ENCODE measurements around the gene PRR22.

Gene PRR22

DNA sequence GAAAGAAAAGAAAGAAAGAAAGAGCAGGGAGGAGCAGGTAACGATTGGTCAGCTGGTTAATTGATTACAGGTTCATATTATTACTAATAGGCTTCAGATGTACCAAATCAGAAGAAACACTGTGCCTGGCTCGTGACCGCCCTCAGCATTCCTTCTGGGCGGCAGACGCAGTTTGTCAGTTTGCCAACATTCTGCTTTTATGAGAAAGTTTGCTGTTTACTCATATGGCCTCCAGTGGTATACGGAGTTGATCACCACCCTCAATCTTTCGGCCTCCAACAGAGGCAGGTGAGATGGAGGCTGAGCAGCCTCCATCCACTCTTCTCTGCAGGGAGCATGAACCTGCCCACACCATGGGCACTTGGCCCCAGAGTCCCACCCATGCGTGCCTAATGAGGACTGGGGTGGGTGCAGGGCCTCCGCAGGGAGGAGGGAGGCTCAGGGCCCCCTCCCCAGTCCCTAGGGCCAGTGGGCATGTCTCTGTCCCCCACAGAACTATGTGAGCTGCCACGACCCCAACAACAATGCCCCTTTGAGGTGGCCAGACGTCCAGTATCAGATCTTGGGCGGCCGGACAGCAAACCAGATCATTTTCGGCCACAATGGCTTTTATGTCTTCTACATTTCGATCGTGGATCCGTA lies 8.8 kb downstream of the PRR22 start:
- TF ChIP-seq, protein P1, sequence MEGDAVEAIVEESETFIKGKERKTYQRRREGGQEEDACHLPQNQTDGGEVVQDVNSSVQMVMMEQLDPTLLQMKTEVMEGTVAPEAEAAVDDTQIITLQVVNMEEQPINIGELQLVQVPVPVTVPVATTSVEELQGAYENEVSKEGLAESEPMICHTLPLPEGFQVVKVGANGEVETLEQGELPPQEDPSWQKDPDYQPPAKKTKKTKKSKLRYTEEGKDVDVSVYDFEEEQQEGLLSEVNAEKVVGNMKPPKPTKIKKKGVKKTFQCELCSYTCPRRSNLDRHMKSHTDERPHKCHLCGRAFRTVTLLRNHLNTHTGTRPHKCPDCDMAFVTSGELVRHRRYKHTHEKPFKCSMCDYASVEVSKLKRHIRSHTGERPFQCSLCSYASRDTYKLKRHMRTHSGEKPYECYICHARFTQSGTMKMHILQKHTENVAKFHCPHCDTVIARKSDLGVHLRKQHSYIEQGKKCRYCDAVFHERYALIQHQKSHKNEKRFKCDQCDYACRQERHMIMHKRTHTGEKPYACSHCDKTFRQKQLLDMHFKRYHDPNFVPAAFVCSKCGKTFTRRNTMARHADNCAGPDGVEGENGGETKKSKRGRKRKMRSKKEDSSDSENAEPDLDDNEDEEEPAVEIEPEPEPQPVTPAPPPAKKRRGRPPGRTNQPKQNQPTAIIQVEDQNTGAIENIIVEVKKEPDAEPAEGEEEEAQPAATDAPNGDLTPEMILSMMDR (IDR thresholded peaks at IDR 0.05) = no peak

DNA sequence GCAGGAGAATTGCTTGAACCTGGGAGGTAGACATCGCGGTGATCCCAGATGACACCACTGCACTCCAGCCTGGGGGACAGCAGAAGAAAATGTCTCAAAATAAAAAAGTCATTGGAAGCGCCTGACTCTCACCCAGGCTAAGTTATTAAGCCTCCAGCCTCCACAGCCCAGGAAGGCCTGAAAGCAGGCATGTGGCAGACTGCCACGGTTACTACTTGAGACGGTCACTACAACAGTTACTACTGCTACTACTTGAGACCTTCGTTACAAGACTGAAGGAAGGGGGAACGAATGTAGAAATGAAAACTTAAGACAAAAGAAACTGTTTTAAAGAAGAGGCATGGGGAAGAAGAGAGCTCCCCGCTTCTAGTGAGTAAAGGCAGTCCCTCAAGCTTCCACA lies 9.6 kb downstream of the PRR22 start:
- TF ChIP-seq, protein P1 (IDR thresholded peaks at IDR 0.05) = no peak

DNA sequence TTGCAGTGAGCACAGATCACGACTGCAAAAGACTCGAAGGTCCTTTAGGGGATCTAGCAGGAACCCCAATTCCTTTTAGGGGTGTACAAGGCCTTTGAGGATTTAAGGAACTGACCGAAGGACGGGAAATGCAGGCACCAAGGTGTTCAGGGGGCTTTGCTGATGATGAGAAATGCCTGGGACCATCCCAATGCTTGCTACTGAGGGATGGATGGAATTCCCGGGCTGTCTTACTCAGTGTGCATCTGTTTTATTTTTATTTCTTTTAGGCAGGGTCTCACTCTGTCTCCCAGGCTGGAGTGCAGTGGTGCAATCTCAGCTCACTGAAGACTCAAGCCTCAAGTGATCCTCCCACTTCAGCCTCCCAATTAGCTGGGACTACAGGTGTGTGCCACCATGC lies 11.3 kb downstream of the PRR22 start:
- TF ChIP-seq, protein P1 (IDR thresholded peaks at IDR 0.05) = no peak

DNA sequence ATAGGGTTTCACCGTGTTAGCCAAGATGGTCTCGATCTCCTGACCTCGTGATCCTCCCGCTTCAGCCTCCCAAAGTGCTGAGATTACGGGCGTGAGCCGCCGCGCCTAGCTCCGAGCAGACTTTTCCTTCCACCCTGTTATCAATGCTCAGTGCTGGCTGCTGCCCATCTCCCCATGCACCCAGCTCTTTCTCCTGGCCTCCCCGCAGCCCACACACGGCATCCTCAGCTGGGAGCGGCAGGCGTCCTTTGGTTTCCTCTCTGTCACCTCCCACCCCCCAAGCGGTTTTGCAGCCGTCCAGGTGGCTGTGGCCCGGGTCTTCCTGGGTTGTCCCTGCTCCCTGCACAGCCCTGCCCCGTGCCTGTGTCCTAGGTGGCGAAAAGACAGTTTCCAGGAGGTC lies 12.1 kb downstream of the PRR22 start:
- TF ChIP-seq, protein P1 (IDR thresholded peaks at IDR 0.05) = no peak

DNA sequence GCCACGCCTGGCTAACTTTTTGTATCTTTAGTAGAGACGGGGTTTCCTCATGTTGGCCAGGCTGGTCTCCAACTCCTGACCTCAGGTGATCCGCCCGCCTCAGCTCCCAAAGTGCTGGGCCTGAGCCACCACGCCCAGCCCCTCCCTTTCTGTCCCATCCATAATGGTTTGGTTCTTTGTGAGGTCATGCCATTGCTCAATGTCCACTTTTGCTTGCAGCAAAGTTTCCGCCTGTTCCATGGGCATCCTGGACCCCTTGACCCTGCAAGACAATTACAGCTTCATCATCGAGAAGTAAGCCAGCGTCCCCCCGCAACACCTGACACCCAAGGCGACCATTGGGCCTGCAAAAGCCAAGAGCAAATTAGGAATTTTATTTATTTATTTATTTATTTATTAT lies 16.6 kb downstream of the PRR22 start:
- TF ChIP-seq, protein P1 (IDR thresholded peaks at IDR 0.05) = no peak

DNA sequence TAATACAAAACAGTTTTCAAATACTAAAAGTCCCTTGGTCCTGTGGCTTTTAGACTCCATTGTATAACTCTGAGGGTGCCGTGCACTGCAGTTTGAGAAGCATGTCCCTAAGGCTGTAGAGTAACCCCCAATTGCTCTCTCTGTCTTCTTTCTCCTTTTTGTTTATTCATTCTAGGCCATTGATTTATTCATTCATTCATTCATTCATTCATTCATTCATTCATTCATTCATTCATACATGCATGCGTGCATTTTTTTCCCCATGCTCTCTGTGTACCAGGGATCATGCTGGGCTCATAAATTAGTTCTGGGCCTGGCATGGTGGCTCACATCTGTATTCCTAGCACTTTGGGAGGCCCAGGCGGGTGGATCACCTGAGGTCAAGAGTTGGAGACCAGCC lies 19.3 kb downstream of the PRR22 start:
- TF ChIP-seq, protein P1 (IDR thresholded peaks at IDR 0.05) = no peak

DNA sequence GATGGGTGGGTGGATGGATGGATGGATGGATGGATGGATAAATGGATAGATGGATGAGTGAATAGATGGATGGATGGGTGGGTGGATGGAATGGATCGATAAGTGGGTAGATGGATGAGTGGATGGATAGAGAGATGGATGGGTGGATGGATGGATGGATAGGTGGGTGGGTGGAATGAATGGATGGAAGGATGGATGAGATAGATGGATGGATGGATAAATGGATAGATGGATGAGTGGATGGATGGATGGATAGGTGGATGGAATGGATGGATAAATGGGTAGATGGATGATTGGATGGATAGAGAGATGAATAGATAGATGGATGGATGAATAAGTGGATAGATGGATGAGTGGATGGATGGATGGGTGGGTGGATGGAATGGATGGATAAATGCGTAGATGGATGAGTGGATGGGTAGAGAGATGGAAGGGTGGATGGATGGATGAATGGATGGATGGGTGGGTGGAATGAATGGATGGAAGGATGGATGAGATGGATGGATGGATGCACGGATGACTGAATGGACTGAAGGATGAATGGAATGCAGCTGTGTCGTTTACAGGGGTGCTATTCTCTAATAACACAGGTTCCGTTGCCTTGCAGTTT lies 21.8 kb downstream of the PRR22 start:
- TF ChIP-seq, protein P1 (IDR thresholded peaks at IDR 0.05) = no peak
